IMR-90 (cell line): ENCODE results near the gene TMEM131L.

Experiments used
- CEBPB ChIP-seq: IDR thresholded peaks from 2 replicates; pipeline ENCODE4 v1.6.1; 2012; ENCODE audit warnings: low read depth, low read length, improper control_type of control experiment
- CTCF ChIP-seq: conservative IDR thresholded peaks from 2 replicates; pipeline ENCODE4 v1.5.1; 2012; ENCODE audit warnings: mild to moderate bottlenecking, low read depth, low read length, improper control_type of control experiment
- MAFK ChIP-seq: IDR thresholded peaks from 2 replicates; pipeline ENCODE4 v1.6.1; 2012; ENCODE audit warnings: low read depth, low read length, improper control_type of control experiment
- NFE2L2 ChIP-seq: fragments of 150-350 bp; IDR thresholded peaks from 2 replicates; pipeline ENCODE4 v1.6.1; 2016; ENCODE audit warnings: low read depth, mild to moderate bottlenecking, low read length
- RAD21 ChIP-seq: IDR thresholded peaks from 2 replicates; pipeline ENCODE4 v1.6.1; 2012; ENCODE audit warnings: low read length, improper control_type of control experiment
- SMC3 ChIP-seq: fragments of 150-350 bp; IDR thresholded peaks from 2 replicates; pipeline ENCODE4 v1.6.1; 2016; ENCODE audit warnings: low read depth, mild to moderate bottlenecking, antibody characterized with exemption, low read length, moderate library complexity

- TF ChIP-seq CTCF (no peak), MAFK (no peak), NFE2L2 (no peak), SMC3 (no peak), RAD21 (no peak), CEBPB (no peak)
Measured at GRCh38 chr4:153603835-153604234, 137.7 kb downstream of the TMEM131L start.
